Motor neuron (in vitro differentiated cells): Measurements from ENCODE around the gene FOXD2. TPM values are rescaled to one million over a fixed set of nuclear protein-coding genes. Genes with fewer than 3 reads are reported as not detected.

Experiments used
- ATAC-seq, 8 experiments: fragments of 200-7000 bp; cut with Tn5 transposase; replicated peaks in 6 of 8; 2 replicates each; pipeline ENCODE4 v1.8.0; 2021; ENCODE audit warnings: mild to moderate bottlenecking in 8 of 8, moderate library complexity in 8 of 8
- H3K27ac ChIP-seq, 2 donors: fragments of 250-450 bp; sonication (Bioruptor Pico); 2 replicates each; pipeline ENCODE4 v1.9.0; 2021; ENCODE audit warnings: antibody characterized with exemption in 2 of 2, mild to moderate bottlenecking in 2 of 2, moderate library complexity in 1 of 2
- H3K4me1 ChIP-seq, 2 donors: fragments of 250-450 bp; sonication (Bioruptor Pico); replicated peaks in 1 of 2; 2 replicates each; pipeline ENCODE4 v1.6.1; 2021; ENCODE audit warnings: antibody characterized with exemption in 2 of 2, mild to moderate bottlenecking in 2 of 2, moderate library complexity in 1 of 2
- H3K4me3 ChIP-seq, 5 donors: fragments of 250-450 bp; sonication (Bioruptor Pico); 2 replicates each; pipeline ENCODE4 v1.9.0; 2021; ENCODE audit warnings: antibody characterized with exemption in 5 of 5, mild to moderate bottlenecking in 5 of 5, moderate library complexity in 4 of 5
- WGBS, 10 experiments: fragments of 450-650 bp; shearing (Covaris generic); methylation state at CpG; one replicate each; pipeline ENCODE4 v1.0.0; 2022; 5-methylcytosine and 5-hydroxymethylcytosine counted together
- in situ Hi-C, 9 experiments: fragments of 400-800 bp; cut with MboI; loops; one replicate each; pipeline ENCODE4 v1.15.0; 2021; ENCODE audit warnings: low sequenced_read_pairs in 9 of 9, low pct_unique_long_range_greater_than_20kb in 2 of 9; ENCODE audit not compliant: unreplicated experiment in 9 of 9
- total RNA-seq, 8 experiments: library from RNA; unstranded; fragments of 300-600 nt; gene quantifications; 2 replicates each; pipeline versions ENCODE4 v1.2.3 to v1.2.4, GENCODE V29; 2022

FOXD2 gene
- total RNA-seq, 8 experiments from 2014 or later, result 0.05 to 1.6 (median 0.30) TPM; not detected in 2

DNA sequence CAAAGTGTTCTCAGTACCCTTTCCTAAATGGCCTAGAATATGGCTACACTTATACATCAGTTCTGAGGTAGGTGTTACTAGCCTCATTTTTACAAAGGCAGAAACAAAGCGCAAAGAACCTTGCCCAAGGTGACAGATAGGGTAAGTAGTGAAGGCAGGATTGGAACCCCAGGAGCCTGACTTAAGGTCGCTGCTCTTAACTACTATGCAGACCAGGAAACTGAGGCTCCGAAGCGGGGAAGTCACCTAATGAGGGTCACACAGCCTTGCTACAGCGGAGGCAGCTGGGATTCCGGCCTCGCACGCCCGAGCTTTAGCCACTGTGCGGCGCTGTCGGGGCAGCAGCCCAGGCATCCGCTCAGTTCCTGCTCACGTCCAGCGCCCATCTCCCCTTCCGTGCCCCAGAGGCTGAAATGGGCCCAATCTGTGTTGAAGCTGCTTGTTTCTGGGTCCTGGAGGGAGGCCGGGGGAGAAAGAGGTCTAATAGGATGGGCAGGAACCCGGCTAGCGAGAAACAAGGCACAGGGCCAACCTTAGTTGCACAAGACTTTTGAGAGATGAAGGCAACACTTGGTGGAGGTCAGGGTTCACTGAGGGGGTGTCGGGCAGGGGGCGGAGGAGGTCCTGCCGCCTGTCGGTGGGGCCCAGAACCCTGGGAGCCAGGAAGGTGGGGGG lies 1.4 kb upstream of the FOXD2 start:
- 0 to 100% (median 3%) methylated on average over 1 to 16 of the region's 23 CpGs; no CpG with 5 or more reads in 4 of the 10 experiments for WGBS, 10 experiments
- H3K27ac ChIP-seq, result no peak overlapping the region
- in situ Hi-C loops, result loop anchor here in 5 of 9 experiments (5.0 to 25.0 kb wide), 5 partner anchors 249 to 288 kb away; partner anchors contain the start of gene PDZK1IP1 (in 1 of the 5)
- H3K4me1 ChIP-seq, result peaks cover 2 to 18% of the 10 kb centered on the region in 2 donors
- peak in 3 of 8 experiments; percentile 11 to 43 (median 36) for ATAC-seq
- peak overlapping the region in 2 of 5 donors; percentile 55 to 61 for H3K4me3 ChIP-seq

DNA sequence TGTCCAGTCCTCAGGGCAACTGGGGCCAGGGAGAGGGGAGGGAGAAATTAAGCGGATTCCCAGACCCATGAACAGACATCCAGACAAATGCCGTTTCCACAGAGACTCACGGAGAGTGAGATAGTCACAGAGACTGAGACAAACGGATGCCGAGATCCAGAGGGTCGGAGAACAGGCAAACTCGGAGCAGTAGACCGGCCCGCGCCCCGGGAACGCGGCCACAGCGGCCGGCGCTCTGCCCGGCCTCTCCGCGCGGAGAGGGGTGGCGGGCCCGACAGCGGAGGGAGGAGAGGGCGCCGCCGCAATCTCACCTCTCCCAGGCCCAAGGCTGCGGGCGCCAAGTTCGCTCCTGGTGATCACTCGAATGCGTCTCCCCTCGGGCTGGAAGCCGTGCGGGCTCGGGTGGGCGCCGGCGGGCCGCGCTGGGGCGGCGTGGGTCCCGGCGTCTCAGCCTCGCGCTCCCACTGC lies 831 bp upstream of the FOXD2 start:
- Histone ChIP-seq H3K4me3 (peak overlapping the region; percentile 21 to 61 (median 47)), H3K4me1 (peaks cover 2 to 18% of the 10 kb centered on the region in 2 donors), H3K27ac (no peak overlapping the region)
- ATAC-seq, result peak in 5 of 8 experiments; percentile 2 to 10 (median 7)
- WGBS, 10 experiments, result 0 to 20% (median 0%) methylated on average over 1 to 25 of the region's 46 CpGs; no CpG with 5 or more reads in 6 of the 10 experiments
- in situ Hi-C loops, result loop anchor here in 5 of 9 experiments (5.0 to 25.0 kb wide), 5 partner anchors 250 to 288 kb away; partner anchors contain the start of gene PDZK1IP1 (in 1 of the 5)

DNA sequence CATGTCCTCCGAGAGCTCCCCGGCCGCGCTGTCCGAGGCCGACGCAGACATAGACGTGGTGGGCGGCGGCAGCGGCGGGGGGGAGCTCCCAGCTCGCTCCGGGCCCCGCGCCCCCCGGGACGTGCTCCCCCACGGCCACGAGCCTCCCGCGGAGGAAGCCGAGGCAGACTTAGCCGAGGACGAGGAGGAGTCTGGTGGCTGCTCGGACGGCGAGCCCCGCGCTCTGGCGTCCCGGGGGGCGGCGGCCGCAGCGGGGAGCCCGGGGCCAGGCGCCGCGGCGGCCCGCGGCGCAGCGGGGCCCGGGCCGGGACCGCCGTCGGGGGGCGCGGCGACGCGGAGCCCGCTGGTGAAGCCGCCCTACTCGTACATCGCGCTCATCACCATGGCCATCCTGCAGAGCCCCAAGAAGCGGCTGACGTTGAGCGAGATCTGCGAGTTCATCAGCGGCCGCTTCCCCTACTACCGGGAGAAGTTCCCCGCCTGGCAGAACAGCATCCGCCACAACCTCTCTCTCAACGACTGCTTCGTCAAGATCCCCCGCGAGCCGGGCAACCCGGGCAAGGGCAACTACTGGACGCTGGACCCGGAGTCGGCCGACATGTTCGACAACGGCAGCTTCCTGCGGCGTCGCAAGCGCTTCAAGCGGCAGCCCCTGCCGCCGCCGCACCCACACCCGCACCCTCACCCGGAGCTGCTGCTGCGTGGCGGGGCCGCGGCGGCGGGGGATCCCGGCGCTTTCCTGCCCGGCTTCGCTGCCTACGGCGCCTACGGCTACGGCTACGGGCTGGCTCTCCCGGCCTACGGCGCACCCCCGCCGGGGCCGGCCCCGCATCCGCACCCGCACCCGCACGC lies 547 bp downstream of the FOXD2 start:
- in situ Hi-C loops, result loop anchor here in 5 of 9 experiments (5.0 to 25.0 kb wide), 5 partner anchors 251 to 286 kb away; partner anchors contain the start of gene PDZK1IP1 (in 1 of the 5)
- 0 to 4% (median 0%) methylated on average over 1 to 32 of the region's 117 CpGs; no CpG with 5 or more reads in 6 of the 10 experiments for WGBS, 10 experiments
- no peak for ATAC-seq
- Histone ChIP-seq H3K27ac (no peak overlapping the region), H3K4me1 (peaks cover 2 to 16% of the 10 kb centered on the region in 2 donors), H3K4me3 (peak overlapping the region; percentile 21 to 61 (median 47))

DNA sequence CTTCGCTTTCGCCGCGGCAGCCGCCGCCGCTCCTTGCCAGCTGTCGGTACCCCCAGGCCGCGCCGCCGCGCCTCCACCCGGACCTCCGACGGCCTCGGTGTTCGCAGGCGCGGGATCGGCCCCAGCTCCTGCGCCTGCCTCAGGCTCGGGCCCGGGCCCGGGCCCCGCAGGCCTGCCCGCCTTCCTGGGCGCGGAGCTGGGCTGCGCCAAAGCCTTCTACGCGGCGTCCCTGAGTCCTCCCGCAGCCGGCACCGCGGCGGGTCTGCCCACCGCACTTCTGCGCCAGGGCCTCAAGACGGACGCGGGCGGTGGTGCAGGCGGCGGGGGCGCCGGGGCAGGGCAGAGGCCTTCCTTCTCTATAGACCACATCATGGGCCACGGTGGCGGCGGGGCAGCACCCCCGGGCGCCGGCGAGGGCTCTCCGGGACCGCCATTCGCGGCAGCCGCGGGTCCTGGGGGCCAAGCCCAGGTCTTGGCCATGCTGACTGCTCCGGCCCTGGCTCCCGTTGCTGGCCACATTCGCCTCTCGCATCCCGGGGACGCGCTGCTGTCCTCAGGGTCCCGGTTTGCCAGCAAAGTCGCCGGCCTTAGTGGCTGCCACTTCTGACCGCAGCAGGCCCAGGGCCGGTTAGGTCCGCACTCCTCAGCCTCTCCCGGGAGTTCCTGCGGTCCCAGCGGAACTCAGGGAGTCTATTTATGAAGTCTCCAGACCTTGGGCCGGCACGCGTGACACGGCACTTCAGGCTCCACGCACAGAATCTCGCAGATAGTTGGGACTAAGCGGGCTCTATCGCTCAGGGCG lies 1.4 kb downstream of the FOXD2 start:
- in situ Hi-C loops, result loop anchor here in 5 of 9 experiments (5.0 to 25.0 kb wide), 5 partner anchors 252 to 286 kb away; partner anchors contain the start of gene PDZK1IP1 (in 1 of the 5)

DNA sequence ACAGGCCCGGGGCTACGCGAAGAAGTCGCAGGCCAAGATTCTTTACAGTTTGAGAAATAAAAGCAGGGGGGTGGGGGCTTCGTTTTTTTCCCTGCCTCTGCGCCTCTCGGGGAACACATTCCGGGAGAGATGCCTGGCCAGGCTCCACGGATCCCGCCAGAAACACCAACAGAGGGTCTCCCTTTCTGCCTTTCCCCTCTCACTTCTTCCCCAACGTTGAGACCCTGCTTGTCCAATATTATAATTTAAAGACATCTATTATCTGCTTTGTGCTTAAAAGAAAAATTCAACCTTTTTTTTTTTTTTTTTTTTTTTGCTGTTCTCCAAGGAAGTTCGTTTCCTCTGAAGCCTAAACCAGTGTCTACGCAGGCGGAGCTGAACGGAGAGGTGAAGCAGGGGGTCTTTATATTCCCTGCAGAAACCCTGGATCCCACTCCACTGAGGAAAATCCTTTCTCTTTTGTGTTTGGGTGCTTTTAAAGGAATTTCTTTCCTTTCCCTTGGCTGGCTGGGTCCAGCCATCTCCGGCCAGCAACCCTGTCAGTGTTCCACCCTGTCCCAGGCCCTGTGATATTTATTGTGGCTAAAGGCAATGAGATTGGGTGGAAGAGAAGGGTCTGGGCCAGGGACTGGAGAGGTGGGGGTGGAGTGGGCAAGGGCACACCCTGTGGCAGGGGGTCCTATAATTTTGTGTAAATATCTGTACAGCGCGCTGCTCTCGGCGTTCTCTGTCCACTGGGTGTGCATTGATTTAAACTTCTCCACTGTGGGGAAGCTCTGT lies 2.2 kb downstream of the FOXD2 start:
- ATAC-seq, result no peak
- in situ Hi-C loops, result loop anchor here in 6 of 9 experiments (5.0 to 25.0 kb wide), 5 partner anchors 253 to 285 kb away; partner anchors contain the start of gene PDZK1IP1 (in 1 of the 6)
- WGBS, 10 experiments, result 29 to 100% (median 37%) methylated on average over 3 to 11 of the region's 20 CpGs; no CpG with 5 or more reads in 2 of the 10 experiments
- peaks cover 4 to 18% of the 10 kb centered on the region in 2 donors for H3K4me1 ChIP-seq
- no peak overlapping the region for H3K4me3 ChIP-seq
- no peak overlapping the region for H3K27ac ChIP-seq

More for the DNA sequence above, 1.4 kb downstream of the FOXD2 start:
- ATAC-seq, result no peak
- H3K27ac ChIP-seq, result no peak overlapping the region
- no peak overlapping the region for H3K4me3 ChIP-seq
- WGBS, 10 experiments, result 7 to 12% (median 8%) methylated on average over 9 to 43 of the region's 86 CpGs; no CpG with 5 or more reads in 7 of the 10 experiments
- H3K4me1 ChIP-seq, result peaks cover 0 to 16% of the 10 kb centered on the region in 2 donors

DNA sequence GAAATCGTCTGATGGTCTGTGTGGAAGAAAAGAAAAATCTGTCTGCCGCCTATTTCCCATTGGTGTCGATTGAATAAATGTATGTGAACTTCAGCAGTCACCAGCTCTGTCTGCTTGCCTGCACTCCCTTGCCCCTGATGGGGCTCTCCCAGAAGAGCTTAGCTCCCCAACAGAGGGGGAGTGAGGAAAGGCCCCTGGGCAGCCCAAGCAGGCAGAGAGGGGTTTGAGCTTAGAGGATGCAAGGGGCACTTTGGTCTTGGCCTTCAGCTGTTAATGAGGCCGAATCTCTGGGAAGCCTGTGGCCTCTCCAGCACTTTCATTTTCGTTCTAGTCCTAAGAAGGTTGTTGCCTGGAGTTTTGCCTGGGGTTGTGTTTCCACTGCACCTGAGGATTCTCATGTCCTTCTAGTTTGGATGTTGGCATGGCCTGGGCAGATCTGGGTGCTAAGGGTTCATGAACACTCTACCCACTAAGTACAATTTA lies 2.8 kb downstream of the FOXD2 start:
- no peak overlapping the region for H3K27ac ChIP-seq
- ATAC-seq, result no peak
- in situ Hi-C loops, result loop anchor here in 2 of 9 experiments (10.0 to 25.0 kb wide), 2 partner anchors 253 to 264 kb away; partner anchors contain the start of gene PDZK1IP1 (in 1 of the 2)
- H3K4me1 ChIP-seq, result peaks cover 4 to 20% of the 10 kb centered on the region in 2 donors
- 0 to 43% (median 20%) methylated on average over 1 to 5 of the region's 5 CpGs; no CpG with 5 or more reads in 3 of the 10 experiments for WGBS, 10 experiments
- no peak overlapping the region for H3K4me3 ChIP-seq

DNA sequence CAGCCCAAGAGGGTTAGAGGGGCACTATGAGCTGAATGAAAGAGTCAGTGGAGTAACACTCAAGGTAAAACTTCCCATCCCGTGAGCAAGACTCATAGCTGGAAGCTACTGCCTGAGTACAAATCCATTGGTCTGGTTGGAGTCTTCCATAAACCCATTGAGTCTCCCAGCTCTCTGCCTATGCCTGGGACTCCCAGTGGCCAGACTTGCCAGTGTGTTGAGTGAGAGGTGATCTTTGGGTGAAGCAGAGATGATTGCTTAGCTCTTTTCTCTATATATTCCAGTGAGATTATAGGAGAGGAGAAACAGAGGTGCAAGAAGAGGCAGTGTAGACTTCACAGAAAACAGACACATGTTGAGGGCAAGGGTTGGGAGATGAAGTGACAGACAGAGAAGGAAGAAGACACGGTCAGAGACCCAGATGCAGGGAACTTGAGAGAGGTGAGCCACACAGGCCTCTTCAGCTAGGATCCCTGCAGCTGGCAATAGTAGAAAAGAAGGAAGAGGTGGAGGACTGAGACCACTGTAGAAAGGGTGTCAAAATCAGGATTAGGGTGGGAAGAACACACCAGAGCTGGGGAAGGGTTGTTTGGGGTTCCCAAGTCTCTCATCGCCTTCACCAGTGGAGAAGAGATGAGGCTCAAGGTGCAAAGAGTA lies 3.7 kb downstream of the FOXD2 start:
- WGBS, 10 experiments, result 40 to 67% (median 57%) methylated on average over 1 to 3 of the region's 3 CpGs; no CpG with 5 or more reads in 5 of the 10 experiments
- Histone ChIP-seq H3K4me3 (no peak overlapping the region), H3K4me1 (peaks cover 4 to 20% of the 10 kb centered on the region in 2 donors), H3K27ac (no peak overlapping the region)
- in situ Hi-C loops, result loop anchor here in 2 of 9 experiments (10.0 to 25.0 kb wide), 2 partner anchors 254 to 263 kb away; partner anchors contain the start of gene PDZK1IP1 (in 1 of the 2)
- ATAC-seq, result no peak

DNA sequence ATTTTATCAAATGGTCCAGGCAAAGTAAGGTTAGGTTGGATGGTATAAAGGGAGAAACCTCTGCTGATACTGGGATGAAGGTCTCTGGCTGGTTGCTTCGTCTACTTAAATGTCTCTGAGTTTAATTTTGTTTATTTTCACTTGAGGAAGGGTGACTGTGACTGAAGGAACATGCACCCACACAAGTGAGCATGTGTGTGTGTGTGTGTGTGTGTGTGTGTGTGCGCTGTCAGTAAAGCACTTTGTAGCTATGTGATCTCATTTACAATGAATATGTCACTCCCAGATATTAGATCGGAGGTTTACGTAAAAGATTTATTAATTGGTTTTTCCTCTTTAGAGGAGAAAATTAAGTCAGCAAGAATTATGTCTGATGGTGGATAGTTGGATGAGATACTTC lies 4.4 kb downstream of the FOXD2 start:
- in situ Hi-C loops, result loop anchor here in 2 of 9 experiments (10.0 to 25.0 kb wide), 2 partner anchors 255 to 263 kb away; partner anchors contain the start of gene PDZK1IP1 (in 1 of the 2)
- Histone ChIP-seq H3K27ac (no peak overlapping the region), H3K4me1 (peaks cover 4 to 15% of the 10 kb centered on the region in 2 donors), H3K4me3 (no peak overlapping the region)
- 50 to 100% (median 76%) methylated on average over 1 to 4 of the region's 4 CpGs for WGBS, 10 experiments
- ATAC-seq, result no peak

DNA sequence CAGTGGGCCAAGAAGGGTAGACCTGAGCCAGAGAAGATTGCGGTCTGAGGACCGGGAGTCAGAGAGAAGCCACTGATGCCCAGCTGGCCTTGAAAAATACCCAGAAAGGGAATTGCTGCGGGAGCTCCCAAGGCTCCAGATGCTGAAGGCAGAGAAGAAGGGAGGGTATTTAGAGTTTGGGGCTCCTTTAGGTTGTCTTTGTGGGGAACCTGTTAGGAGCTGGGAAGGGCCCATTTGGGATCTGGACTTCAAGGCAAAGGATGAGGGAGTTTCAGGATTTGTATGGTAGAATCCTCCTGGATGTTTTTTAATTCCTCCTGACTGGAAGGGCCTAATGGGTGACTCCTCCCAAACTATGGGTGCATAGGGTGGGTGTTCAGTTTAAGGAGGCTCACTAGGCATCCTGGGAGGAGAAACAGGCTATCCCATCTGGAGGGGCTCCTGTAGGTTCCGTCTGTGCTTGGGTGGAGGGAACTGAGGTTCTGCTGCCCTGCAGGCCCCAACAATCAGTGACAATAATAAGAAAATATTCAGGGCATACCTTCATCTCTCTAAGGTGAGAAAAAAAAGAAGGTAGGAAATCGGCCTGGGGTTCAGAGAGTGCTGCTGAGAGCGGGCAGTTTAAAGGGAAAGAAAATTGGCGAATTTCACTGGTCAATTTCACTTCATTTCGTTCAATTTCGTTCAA lies 5.1 kb downstream of the FOXD2 start:
- WGBS, 10 experiments, result 0 to 48% (median 21%) methylated on average over 1 to 9 of the region's 9 CpGs; no CpG with 5 or more reads in 2 of the 10 experiments
- ATAC-seq, result no peak
- H3K27ac ChIP-seq, result no peak overlapping the region
- H3K4me3 ChIP-seq, result no peak overlapping the region
- in situ Hi-C loops, result loop anchor here in 2 of 9 experiments (10.0 to 25.0 kb wide), 2 partner anchors 256 to 262 kb away; partner anchors contain the start of gene PDZK1IP1 (in 1 of the 2)
- H3K4me1 ChIP-seq, result peaks cover 4 to 15% of the 10 kb centered on the region in 2 donors
